ENCODE data around the gene PI4KB.
A peak's percentile ranks its signal among the peaks of the same experiment; 100 is the strongest.
"Not testable (repeated sequence)": the region's sequence is repeated elsewhere in the genome, so short reads cannot be mapped to it uniquely, and the experiment has no call there.

The PI4KB gene

DNA sequence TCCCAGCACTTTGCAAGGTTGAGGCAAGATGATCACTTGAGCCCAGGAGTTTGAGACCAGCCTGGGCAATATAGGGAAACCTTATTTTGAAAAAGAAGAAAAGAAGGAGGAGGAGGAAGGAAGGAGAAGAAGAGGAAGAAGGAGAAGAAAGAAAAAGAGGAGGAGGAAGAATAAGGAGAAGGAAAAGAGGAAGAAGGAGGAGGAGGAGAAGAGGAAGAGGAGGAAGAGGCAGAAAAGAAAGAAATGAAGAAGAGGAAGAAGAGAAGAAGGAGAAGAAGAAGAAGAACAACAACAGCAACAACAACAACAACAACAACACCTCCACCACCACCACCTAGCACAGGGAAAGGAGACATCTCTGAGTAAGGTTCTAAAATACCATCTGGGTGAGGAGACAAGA, 34.7 kb upstream of the PI4KB start:
- H3K36me3 ChIP-seq (ENCODE audit: insufficient read depth, low read length) = peaks cover 8% of the 10 kb centered on the region
- no peaks in the 10 kb centered on the region for H3K4me1 ChIP-seq (ENCODE audit: insufficient read depth, low read length)
- peaks cover 10% of the 10 kb centered on the region for H3K9me3 ChIP-seq (ENCODE audit: low read length)
- no peak overlapping the region for H2AFZ ChIP-seq (ENCODE audit: low read depth, low read length)
- no peaks in the 10 kb centered on the region for H3K27me3 ChIP-seq (ENCODE audit: insufficient read depth, low read length)
- H3K4me3 ChIP-seq (ENCODE audit: low read length) = no peak overlapping the region

DNA sequence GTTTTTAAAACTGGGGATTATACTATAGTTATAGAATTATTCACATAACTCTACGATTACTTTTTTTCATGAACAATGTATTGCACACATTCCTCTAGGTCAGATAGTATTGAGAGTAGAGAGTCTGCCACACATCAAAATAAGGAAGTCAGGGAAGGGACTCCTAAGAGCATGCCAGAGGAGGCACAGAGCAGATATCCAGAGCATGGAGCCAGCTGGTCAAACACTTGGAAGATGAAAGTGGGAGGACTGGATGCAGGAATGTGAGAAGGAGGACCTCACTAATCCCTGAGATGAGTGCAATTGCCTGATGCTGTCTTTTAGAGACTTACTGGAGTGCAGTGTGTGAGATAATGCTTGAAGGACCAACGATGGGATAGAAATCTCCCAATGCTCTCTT, 29.5 kb upstream of the PI4KB start:
- no peak overlapping the region for H3K4me3 ChIP-seq (ENCODE audit: low read length)
- no peaks in the 10 kb centered on the region for H3K27me3 ChIP-seq (ENCODE audit: insufficient read depth, low read length)
- H3K9me3 ChIP-seq (ENCODE audit: low read length) = peaks cover 2% of the 10 kb centered on the region
- no peaks in the 10 kb centered on the region for H3K36me3 ChIP-seq (ENCODE audit: insufficient read depth, low read length)
- H3K4me1 ChIP-seq (ENCODE audit: insufficient read depth, low read length) = no peaks in the 10 kb centered on the region
- H2AFZ ChIP-seq (ENCODE audit: low read depth, low read length) = no peak overlapping the region

DNA sequence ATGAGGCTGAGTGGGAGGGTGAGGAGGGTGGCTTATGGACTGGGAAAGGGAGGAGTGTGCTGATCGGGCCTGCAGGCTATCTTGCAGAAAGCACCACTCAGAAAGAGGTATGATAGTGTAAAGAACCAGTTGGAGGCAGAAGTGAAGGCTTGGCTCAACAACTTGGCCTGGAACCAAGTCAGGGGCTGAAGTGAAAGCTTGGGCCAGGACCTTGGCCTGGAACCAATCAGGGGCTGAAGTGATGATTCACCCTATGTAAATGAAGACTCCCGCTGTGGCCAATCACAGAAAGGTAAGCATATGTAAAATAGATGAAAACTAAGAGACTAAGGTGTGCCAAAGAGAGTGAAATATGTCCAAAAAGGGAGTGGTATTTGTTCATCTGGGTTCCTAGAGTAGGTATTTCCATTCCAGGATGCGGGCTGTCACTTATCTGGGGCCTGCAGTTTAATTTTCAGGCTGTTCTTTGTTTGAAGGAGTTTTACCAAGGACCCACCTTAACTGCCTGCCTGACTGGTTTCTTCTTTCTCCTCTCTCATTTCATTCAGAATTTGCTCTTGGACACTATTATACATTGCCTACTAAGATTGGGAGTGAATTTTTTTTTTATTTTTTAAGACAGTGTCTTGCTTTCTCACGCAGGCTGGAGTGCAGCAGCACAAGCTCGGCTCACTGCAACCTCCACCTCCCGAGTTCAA, 25.0 kb upstream of the PI4KB start:
- Histone ChIP-seq H3K36me3 (ENCODE audit: insufficient read depth, low read length) (no peaks in the 10 kb centered on the region), H2AFZ (ENCODE audit: low read depth, low read length) (no peak overlapping the region), H3K27me3 (ENCODE audit: insufficient read depth, low read length) (no peaks in the 10 kb centered on the region), H3K4me1 (ENCODE audit: insufficient read depth, low read length) (peaks cover 7% of the 10 kb centered on the region), H3K4me3 (ENCODE audit: low read length) (no peak overlapping the region), H3K9me3 (ENCODE audit: low read length) (peaks cover 2% of the 10 kb centered on the region)

DNA sequence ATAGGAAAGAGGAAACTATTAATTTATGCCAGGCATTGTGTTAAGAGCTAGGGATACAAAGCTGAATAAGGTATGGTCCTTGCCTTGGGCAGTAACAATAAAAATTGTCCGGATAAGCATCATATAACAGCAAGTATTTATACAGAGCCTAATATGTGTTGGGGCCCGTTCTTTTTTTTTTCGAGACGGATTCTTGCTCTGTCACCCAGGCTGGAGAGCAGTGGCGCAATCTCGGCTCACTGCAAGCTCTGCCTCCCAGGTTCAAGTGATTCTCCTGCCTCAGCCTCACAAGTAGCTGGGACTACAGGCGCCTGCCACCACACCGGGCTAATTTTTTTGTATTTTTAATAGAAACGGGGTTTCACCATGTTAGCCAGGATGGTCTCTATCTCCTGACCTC, 23.1 kb upstream of the PI4KB start:
- not testable (repeated sequence) for H3K36me3 ChIP-seq (ENCODE audit: insufficient read depth, low read length); H3K9me3 ChIP-seq (ENCODE audit: low read length); H2AFZ ChIP-seq (ENCODE audit: low read depth, low read length); H3K4me3 ChIP-seq (ENCODE audit: low read length); H3K27me3 ChIP-seq (ENCODE audit: insufficient read depth, low read length)
- peaks cover 17% of the 10 kb centered on the region for H3K4me1 ChIP-seq (ENCODE audit: insufficient read depth, low read length)

DNA sequence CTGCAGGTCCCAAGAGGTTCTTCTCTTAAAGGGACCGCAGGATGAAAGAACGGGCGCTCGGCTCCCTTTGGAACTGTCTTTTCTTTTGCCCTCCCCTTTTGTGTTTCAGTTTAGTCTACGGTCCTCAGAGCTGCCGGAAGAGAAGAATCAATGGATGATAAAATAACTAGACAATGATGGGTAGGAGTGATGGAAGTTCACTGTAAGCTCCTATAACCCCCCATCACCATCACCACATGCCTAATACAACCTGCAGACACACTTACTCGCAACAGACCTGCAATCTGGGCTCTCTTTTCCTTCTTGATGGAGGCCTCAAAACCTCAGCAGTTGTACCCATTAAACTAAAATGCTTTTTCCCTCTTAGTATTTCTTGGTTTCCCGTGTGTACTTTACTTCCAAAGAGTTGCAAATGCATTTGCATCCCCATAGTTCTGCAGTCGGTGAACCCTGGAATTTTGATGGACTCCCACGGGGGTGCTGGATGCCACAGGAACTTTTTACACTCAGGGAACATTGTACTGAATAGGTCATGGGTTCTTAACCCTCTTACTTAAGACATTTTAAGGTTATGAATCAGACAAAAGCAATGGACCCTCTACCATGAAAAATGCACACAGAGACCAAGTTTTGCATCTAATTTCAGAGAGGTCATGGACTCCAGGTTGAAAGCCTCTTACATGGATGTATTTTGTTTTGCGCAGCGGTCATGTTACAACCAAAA, 20.5 kb upstream of the PI4KB start:
- Histone ChIP-seq H3K4me3 (ENCODE audit: low read length) (peak overlapping the region; percentile 92), H2AFZ (ENCODE audit: low read depth, low read length) (no peak overlapping the region), H3K36me3 (ENCODE audit: insufficient read depth, low read length) (peaks cover 24% of the 10 kb centered on the region), H3K27me3 (ENCODE audit: insufficient read depth, low read length) (no peaks in the 10 kb centered on the region), H3K4me1 (ENCODE audit: insufficient read depth, low read length) (peaks cover 26% of the 10 kb centered on the region), H3K9me3 (ENCODE audit: low read length) (peaks cover 2% of the 10 kb centered on the region)

DNA sequence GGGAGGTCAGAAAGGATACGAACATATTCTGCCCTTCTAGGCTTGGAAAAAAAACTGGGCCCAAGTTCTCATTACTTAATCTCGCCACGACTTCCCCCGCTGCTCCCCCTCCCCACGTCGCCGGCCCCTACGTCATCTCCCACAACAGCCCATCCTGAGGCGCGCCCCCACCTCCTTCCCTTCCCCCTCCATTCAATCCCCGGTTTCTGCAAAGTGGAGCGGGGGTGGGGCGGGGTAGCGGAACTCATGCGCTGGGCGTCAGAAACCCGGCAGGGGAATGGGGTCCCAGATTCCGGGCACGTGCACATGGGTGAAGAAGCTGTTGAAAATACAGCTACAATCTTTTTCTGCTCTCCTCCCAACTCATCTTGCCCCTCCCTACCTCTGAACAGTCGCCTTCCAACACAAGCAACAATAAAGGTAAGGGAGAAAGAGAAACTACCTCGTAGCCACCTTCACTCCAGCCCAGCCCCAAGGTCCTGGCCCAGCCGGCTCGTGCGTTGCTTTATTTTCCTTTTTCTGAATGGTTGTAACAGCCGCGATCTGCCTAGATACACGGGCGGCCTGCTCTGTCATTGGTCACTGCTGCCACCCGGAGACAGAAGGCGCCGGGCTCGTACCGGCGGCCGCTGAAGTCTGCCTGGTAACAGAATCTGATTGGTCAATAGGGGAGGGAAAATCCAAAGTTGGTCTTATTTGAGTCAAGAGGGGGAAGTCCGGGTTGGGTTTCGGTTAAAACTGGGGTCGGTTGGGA, 19.7 kb upstream of the PI4KB start, which contains the start of gene RFX5:
RFX5 (minus strand) TSS at position 484 of the 754 bp plus-strand sequence. CDS start 932 bp downstream, outside the sequence.
- Histone ChIP-seq H3K4me1 (ENCODE audit: insufficient read depth, low read length) (peaks cover 33% of the 10 kb centered on the region), H3K9me3 (ENCODE audit: low read length) (peaks cover under 1% of the 10 kb centered on the region), H2AFZ (ENCODE audit: low read depth, low read length) (peak within 1 kb of the TSS; percentile 62), H3K27me3 (ENCODE audit: insufficient read depth, low read length) (no peaks in the 10 kb centered on the region), H3K4me3 (ENCODE audit: low read length) (peak within 1 kb of the TSS; percentile 92), H3K36me3 (ENCODE audit: insufficient read depth, low read length) (peaks cover 31% of the 10 kb centered on the region)

DNA sequence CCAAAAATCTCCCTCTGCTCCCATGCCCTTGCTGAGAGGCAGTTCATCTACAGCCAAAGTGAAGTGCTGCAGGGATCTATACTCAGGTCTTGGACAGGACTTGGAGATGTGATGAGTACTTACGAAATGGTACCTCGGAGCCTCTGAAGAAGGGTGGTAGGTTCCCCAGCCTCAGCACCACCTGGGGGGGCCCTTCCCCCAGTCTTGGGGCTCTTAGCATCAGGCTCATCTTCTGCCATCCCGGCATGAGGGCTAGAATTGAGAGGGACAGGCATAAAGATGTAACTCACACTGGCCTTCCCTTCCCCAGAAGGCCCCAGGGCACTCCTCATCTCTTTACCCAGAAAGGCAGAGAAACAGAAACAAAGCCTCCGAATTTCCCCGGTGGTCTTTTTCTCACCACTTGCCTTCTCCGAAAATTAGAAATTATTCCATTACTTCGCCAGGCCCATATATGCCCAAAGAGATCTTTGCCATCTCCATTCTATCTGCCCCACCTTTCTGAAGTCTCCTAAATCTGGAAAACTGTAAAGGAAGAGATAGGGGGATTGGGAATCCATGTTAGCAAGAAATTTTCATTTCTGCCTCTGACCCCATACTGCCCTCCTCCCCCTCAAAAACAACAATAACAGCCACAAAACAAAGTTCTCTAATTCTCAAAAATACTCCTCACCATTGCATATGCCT, 19.0 kb upstream of the PI4KB start:
- H3K9me3 ChIP-seq (ENCODE audit: low read length) = no peaks in the 10 kb centered on the region
- H3K4me1 ChIP-seq (ENCODE audit: insufficient read depth, low read length) = peaks cover 34% of the 10 kb centered on the region
- H3K27me3 ChIP-seq (ENCODE audit: insufficient read depth, low read length) = no peaks in the 10 kb centered on the region
- H3K36me3 ChIP-seq (ENCODE audit: insufficient read depth, low read length) = peaks cover 31% of the 10 kb centered on the region
- H3K4me3 ChIP-seq (ENCODE audit: low read length) = peak overlapping the region; percentile 92
- peak overlapping the region; percentile 62 for H2AFZ ChIP-seq (ENCODE audit: low read depth, low read length)

DNA sequence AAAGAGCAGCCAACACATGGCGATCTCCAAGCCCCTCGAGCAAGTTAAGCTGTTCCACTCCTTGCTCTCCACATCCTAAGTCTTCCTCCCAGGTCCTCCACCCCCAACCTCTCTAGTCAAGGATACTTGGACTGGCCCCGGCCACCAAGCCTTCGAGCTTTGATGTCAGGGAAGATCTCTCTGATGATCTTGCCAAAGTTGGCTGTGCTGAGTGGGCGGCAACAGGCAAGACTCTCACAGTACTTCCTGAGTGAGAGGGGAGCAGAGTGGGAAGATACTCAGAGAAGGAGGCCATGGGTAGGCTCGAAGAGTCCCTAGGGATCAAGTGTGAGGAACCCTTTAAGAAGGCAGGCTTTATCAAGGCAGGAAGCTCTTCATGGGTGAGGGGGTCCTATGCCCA, 17.1 kb upstream of the PI4KB start:
- H3K27me3 ChIP-seq (ENCODE audit: insufficient read depth, low read length) = no peaks in the 10 kb centered on the region
- no peaks in the 10 kb centered on the region for H3K9me3 ChIP-seq (ENCODE audit: low read length)
- H3K36me3 ChIP-seq (ENCODE audit: insufficient read depth, low read length) = peaks cover 31% of the 10 kb centered on the region
- H3K4me3 ChIP-seq (ENCODE audit: low read length) = no peak overlapping the region
- peaks cover 36% of the 10 kb centered on the region for H3K4me1 ChIP-seq (ENCODE audit: insufficient read depth, low read length)
- no peak overlapping the region for H2AFZ ChIP-seq (ENCODE audit: low read depth, low read length)

DNA sequence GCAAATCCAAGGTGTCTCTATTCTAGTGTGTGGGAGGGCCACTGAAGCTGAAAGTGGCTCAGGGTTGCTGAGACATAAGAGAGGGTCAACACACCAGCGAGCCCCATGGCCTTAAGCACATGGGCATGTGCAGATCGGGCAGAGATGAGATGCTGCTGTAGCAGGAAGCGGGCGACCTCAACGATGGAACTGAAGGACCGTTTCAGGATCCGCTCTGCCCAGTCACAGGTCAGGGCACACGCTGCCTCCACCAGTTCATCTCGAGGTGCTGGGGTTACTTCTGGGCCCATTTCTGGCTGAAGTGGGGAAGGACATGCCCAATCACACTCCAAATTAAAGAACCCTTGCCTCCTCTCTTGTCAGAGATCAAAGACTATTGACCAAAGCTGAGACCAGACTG, 16.4 kb upstream of the PI4KB start:
- Histone ChIP-seq H3K4me3 (ENCODE audit: low read length) (no peak overlapping the region), H3K9me3 (ENCODE audit: low read length) (no peaks in the 10 kb centered on the region), H3K27me3 (ENCODE audit: insufficient read depth, low read length) (no peaks in the 10 kb centered on the region), H3K4me1 (ENCODE audit: insufficient read depth, low read length) (peaks cover 36% of the 10 kb centered on the region), H3K36me3 (ENCODE audit: insufficient read depth, low read length) (peaks cover 31% of the 10 kb centered on the region), H2AFZ (ENCODE audit: low read depth, low read length) (no peak overlapping the region)

DNA sequence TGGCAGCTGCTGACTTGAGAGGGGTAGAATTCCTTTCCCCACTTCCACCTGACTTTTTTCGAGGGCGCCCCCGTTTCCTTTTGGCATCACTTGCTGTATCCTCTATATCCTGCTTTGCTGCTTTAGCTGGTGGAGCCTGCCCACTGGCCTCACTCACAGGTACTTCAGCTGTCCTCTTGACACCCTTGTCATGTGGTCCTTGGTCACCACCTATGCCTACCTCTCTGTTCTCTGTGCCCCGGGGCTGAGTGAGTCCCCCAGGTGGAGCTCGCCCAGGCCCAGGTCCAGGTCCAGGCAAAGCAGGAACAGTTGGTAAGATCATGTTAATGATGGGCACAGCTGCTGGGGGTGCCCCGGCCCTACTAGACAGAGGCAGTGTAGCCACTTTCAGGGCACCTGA, 15.4 kb upstream of the PI4KB start:
- H3K4me3 ChIP-seq (ENCODE audit: low read length) = no peak overlapping the region
- peaks cover 31% of the 10 kb centered on the region for H3K36me3 ChIP-seq (ENCODE audit: insufficient read depth, low read length)
- no peaks in the 10 kb centered on the region for H3K9me3 ChIP-seq (ENCODE audit: low read length)
- peaks cover 30% of the 10 kb centered on the region for H3K4me1 ChIP-seq (ENCODE audit: insufficient read depth, low read length)
- no peaks in the 10 kb centered on the region for H3K27me3 ChIP-seq (ENCODE audit: insufficient read depth, low read length)
- no peak overlapping the region for H2AFZ ChIP-seq (ENCODE audit: low read depth, low read length)

DNA sequence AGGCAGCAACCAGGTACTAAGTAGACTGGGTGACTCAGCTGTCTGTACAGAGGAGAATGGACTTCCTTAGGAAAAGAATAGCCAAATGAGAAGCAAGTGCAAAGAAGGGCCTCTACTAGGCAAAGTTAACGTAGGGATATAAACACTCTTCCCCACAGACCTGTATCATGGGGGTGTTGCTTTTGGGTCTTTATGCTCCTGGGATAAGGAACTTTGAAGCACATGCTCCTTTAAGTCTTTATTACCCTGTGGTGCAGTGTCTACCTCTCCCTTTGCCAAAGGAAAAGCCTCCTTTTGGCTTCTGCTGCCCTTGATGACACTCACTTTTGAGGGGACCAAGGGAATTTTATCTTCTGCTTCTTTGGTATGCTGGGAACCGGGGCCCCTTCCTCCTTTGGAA, 14.8 kb upstream of the PI4KB start:
- H3K4me3 ChIP-seq (ENCODE audit: low read length) = no peak overlapping the region
- no peaks in the 10 kb centered on the region for H3K27me3 ChIP-seq (ENCODE audit: insufficient read depth, low read length)
- peaks cover 29% of the 10 kb centered on the region for H3K4me1 ChIP-seq (ENCODE audit: insufficient read depth, low read length)
- no peaks in the 10 kb centered on the region for H3K9me3 ChIP-seq (ENCODE audit: low read length)
- peaks cover 31% of the 10 kb centered on the region for H3K36me3 ChIP-seq (ENCODE audit: insufficient read depth, low read length)
- H2AFZ ChIP-seq (ENCODE audit: low read depth, low read length) = no peak overlapping the region

DNA sequence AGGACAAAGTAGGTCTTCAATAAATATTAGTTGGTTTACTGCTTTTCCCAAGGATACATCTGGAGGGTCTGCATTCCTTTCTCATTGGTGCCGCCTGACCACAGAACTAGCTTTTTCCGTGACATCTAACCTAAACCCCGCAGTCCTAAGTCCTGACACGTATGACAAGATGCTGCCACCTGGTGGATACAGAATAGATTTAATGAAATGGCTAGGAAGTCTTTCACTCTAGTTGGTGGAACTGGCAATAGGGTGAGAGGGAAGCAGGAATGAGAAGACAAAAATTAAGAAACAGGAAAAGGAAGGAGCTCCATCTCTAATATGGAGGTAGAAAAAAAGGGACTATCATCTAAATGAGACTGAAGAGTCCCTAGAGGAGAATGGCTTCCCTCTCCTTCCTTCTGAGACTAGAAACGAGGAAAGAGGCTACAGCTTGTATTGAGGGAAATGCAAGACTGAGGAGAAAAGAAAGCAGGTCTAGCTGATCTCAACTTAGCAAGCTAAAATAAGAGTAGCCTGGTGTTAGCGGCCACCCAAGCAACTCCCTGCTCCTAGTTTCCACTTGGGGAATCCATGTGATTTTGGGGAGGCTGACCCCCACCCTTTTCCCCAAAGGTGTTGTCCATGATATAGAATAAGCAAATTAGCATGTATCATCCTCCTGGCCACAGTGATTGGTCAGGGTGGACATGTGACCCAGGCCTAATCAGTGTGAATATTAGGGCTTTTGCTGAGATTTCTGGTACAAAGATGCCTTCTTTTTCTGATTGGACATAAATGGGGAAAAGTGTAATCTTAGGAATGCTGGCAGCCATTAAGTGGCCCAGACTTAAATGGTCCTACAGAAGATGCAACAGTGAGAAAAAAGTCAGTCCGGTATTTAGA, 13.9 kb upstream of the PI4KB start:
- peaks cover 31% of the 10 kb centered on the region for H3K36me3 ChIP-seq (ENCODE audit: insufficient read depth, low read length)
- no peaks in the 10 kb centered on the region for H3K27me3 ChIP-seq (ENCODE audit: insufficient read depth, low read length)
- H3K4me1 ChIP-seq (ENCODE audit: insufficient read depth, low read length) = peaks cover 26% of the 10 kb centered on the region
- H2AFZ ChIP-seq (ENCODE audit: low read depth, low read length) = no peak overlapping the region
- no peaks in the 10 kb centered on the region for H3K9me3 ChIP-seq (ENCODE audit: low read length)
- H3K4me3 ChIP-seq (ENCODE audit: low read length) = no peak overlapping the region
